Kidney epithelial cell (primary cell): ENCODE measurements around the gene HSPG2. TPM values are rescaled to one million over a fixed set of nuclear protein-coding genes. Genes with fewer than 3 reads are reported as not detected.
"Not testable (repeated sequence)": the region's sequence is repeated elsewhere in the genome, so short reads cannot be mapped to it uniquely, and the experiment has no call there.

Source experiments
- DNase-seq: peaks from one replicate; pipeline ENCODE4 v3.0.0-alpha.2; 2010; ENCODE audit warnings: low read depth
- H3K27me3 ChIP-seq: 2 replicates; pipeline ENCODE4 v1.6.0; 2011; ENCODE audit warnings: low read length; ENCODE audit not compliant: control insufficient read depth, insufficient read depth
- H3K36me3 ChIP-seq: 2 replicates; pipeline ENCODE4 v1.5.1; 2011; ENCODE audit warnings: low read length; ENCODE audit not compliant: control insufficient read depth, insufficient read depth
- H3K4me3 ChIP-seq: 2 replicates; pipeline ENCODE4 v1.5.1; 2011; ENCODE audit warnings: low read depth, mild to moderate bottlenecking, control low read depth, low read length
- CTCF ChIP-seq: IDR thresholded peaks from 2 replicates; pipeline ENCODE4 v1.5.1; 2011; ENCODE audit warnings: mild to moderate bottlenecking, moderate library complexity, low read length, control low read depth, inconsistent platforms; ENCODE audit not compliant: insufficient read depth, poor library complexity, severe bottlenecking
- total RNA-seq: library from RNA; depleted of rRNA; stranded (reverse); fragments of >200 nt; gene quantifications from 2 replicates; pipeline ENCODE4 v1.2.3, GENCODE V29; 2015

HSPG2 gene
- total RNA-seq, 1 donor from 2014 or later, result 122 TPM

- not testable (repeated sequence) for H3K36me3 ChIP-seq, H3K27me3 ChIP-seq, DNase-seq, H3K4me3 ChIP-seq
These were observed 33.4 kb upstream of the HSPG2 start for GRCh38 chr1:21970523-21970922.

GRCh38 chr1:21969066-21969465 lies 32.0 kb upstream of the HSPG2 start:
- H3K27me3 ChIP-seq, DNase-seq, H3K4me3 ChIP-seq, H3K36me3 ChIP-seq: not testable (repeated sequence)

- DNase-seq, H3K27me3 ChIP-seq, H3K4me3 ChIP-seq, H3K36me3 ChIP-seq: not testable (repeated sequence)
These were observed 30.1 kb upstream of the HSPG2 start for GRCh38 chr1:21967216-21967615.

GRCh38 chr1:21966247-21967000 lies 29.3 kb upstream of the HSPG2 start:
- H3K4me3 ChIP-seq, result no peak overlapping the region
- TF ChIP-seq CTCF, result no peak
- H3K27me3 ChIP-seq, result no peaks in the 10 kb centered on the region
- H3K36me3 ChIP-seq, result no peaks in the 10 kb centered on the region
- peak; percentile 69 for DNase-seq

- Histone ChIP-seq H3K27me3 (no peaks in the 10 kb centered on the region), H3K4me3 (no peak overlapping the region), H3K36me3 (no peaks in the 10 kb centered on the region)
- no peak for DNase-seq
- peak; percentile 89 for TF ChIP-seq CTCF
These were observed 26.5 kb upstream of the HSPG2 start for GRCh38 chr1:21963477-21964217.

- Histone ChIP-seq H3K36me3 (no peaks in the 10 kb centered on the region), H3K4me3 (no peak overlapping the region), H3K27me3 (no peaks in the 10 kb centered on the region)
- TF ChIP-seq CTCF, result no peak
- DNase-seq, result no peak
These were observed 24.7 kb upstream of the HSPG2 start for GRCh38 chr1:21961799-21962198.

GRCh38 chr1:21961337-21961736 lies 24.2 kb upstream of the HSPG2 start:
- Histone ChIP-seq H3K27me3 (no peaks in the 10 kb centered on the region), H3K4me3 (no peak overlapping the region)

More at GRCh38 chr1:21961337-21961736, 24.2 kb upstream of the HSPG2 start:
- H3K36me3 ChIP-seq, result no peaks in the 10 kb centered on the region
- no peak for DNase-seq
- TF ChIP-seq CTCF, result no peak
